ENCODE results near the gene SLC16A12. TPM values are rescaled to one million over a fixed set of nuclear protein-coding genes. Genes with fewer than 3 reads are reported as not detected.

SLC16A12 gene
- total RNA-seq, 1 donor from 2014 or later: not detected

GRCh38 chr10:89576022-89576421 is 40.6 kb upstream of the SLC16A12 start:
- Mint-ChIP-seq H3K27ac (ENCODE audit: unreplicated experiment) (no peak overlapping the region), H3K4me1 (ENCODE audit: low read depth, unreplicated experiment) (no peaks in the 10 kb centered on the region), H3K9me3 (ENCODE audit: unreplicated experiment) (no peaks in the 10 kb centered on the region), H3K36me3 (ENCODE audit: unreplicated experiment) (no peaks in the 10 kb centered on the region), H3K27me3 (ENCODE audit: unreplicated experiment) (no peaks in the 10 kb centered on the region), H3K4me3 (ENCODE audit: unreplicated experiment) (no peak overlapping the region)
- no peak for DNase-seq
- TF ChIP-seq CTCF (IDR thresholded peaks at IDR 0.05; ENCODE audit: partially characterized antibody, unreplicated experiment): no peak

DNA sequence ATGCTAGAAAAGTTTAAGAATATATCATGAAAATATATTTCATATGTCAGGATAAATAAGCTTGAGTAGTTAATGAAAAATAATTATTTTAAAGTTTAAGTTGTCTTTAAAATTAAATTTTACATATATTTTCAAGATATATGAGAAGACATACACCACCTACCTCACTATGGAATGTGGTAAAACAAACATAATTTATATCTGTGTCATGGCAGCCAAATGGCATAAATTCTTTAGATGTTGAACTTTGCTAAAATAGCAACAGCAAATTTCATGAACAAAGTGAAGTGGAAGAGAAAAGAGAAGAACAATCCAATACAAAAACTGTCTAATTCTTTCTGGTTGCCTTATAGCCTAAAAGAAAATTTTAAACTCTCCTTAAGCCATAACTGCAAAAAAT is 39.6 kb upstream of the SLC16A12 start:
- DNase-seq: no peak
- Mint-ChIP-seq H3K4me3 (ENCODE audit: unreplicated experiment) (no peak overlapping the region), H3K36me3 (ENCODE audit: unreplicated experiment) (no peaks in the 10 kb centered on the region), H3K4me1 (ENCODE audit: low read depth, unreplicated experiment) (no peaks in the 10 kb centered on the region), H3K9me3 (ENCODE audit: unreplicated experiment) (no peaks in the 10 kb centered on the region), H3K27me3 (ENCODE audit: unreplicated experiment) (no peaks in the 10 kb centered on the region), H3K27ac (ENCODE audit: unreplicated experiment) (no peak overlapping the region)
- no peak for TF ChIP-seq CTCF (IDR thresholded peaks at IDR 0.05; ENCODE audit: partially characterized antibody, unreplicated experiment)

GRCh38 chr10:89574368-89574767 is 39.0 kb upstream of the SLC16A12 start:
- H3K36me3 Mint-ChIP-seq (ENCODE audit: unreplicated experiment): no peaks in the 10 kb centered on the region
- no peak for DNase-seq
- no peaks in the 10 kb centered on the region for H3K27me3 Mint-ChIP-seq (ENCODE audit: unreplicated experiment)
- H3K9me3 Mint-ChIP-seq (ENCODE audit: unreplicated experiment): no peaks in the 10 kb centered on the region
- TF ChIP-seq CTCF (IDR thresholded peaks at IDR 0.05; ENCODE audit: partially characterized antibody, unreplicated experiment): no peak
- no peak overlapping the region for H3K4me3 Mint-ChIP-seq (ENCODE audit: unreplicated experiment)
- no peak overlapping the region for H3K27ac Mint-ChIP-seq (ENCODE audit: unreplicated experiment)
- H3K4me1 Mint-ChIP-seq (ENCODE audit: low read depth, unreplicated experiment): no peaks in the 10 kb centered on the region

DNA sequence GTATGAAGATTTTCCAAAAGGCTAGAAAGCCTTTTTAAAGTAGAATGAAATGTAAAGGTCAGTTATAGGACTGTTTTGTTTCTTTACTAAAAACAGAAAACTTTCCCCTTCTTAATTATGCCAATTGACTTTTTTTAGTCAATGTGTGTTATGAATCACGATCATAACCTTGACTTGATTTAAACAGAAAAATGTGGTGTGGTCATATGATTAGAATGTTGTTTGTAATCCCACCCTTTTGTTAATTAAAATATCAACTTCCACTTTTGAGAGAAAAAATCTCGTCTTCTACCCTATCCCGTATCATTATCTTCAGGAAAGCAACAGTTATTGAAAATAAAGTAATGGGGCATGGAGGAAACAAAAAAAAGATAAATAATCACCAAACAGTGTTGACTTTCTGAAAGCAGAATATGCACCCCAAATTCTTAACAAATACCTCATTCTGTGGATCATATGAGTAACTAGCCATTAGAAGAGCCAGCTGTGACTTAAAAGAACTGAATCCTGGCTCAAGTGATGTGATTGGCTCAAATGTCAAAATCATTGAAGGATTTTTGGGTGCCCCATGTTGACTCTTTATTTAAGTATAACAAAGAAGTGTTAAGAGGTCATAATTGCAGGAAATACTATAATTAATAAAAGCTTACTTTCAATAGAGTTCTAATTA is 32.3 kb upstream of the SLC16A12 start:
- Mint-ChIP-seq H3K4me1 (ENCODE audit: low read depth, unreplicated experiment) (no peaks in the 10 kb centered on the region), H3K4me3 (ENCODE audit: unreplicated experiment) (no peak overlapping the region), H3K27me3 (ENCODE audit: unreplicated experiment) (no peaks in the 10 kb centered on the region), H3K27ac (ENCODE audit: unreplicated experiment) (no peak overlapping the region), H3K36me3 (ENCODE audit: unreplicated experiment) (no peaks in the 10 kb centered on the region), H3K9me3 (ENCODE audit: unreplicated experiment) (no peaks in the 10 kb centered on the region)
- DNase-seq: no peak
- TF ChIP-seq CTCF (IDR thresholded peaks at IDR 0.05; ENCODE audit: partially characterized antibody, unreplicated experiment): no peak

DNA sequence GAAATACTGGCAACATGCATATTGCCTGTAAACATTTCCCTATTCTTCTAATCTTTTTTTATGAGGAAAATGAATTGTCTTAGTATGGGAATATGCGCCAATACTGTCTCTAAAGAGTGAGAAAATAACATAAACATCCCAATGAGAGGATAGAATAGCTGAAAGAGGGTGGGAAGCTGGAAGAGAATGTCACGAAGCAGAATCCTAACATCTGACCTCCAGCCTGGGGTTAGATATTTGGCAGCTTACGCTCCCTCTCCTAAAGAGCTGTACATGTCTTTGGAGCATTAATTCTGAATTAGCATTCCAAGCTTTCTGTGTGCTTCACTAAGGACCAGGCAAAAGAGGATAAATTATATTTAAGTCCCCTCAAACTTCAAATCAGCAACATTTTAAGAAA is 31.6 kb upstream of the SLC16A12 start:
- Mint-ChIP-seq H3K27ac (ENCODE audit: unreplicated experiment) (no peak overlapping the region), H3K4me3 (ENCODE audit: unreplicated experiment) (no peak overlapping the region), H3K27me3 (ENCODE audit: unreplicated experiment) (no peaks in the 10 kb centered on the region), H3K4me1 (ENCODE audit: low read depth, unreplicated experiment) (no peaks in the 10 kb centered on the region), H3K36me3 (ENCODE audit: unreplicated experiment) (no peaks in the 10 kb centered on the region), H3K9me3 (ENCODE audit: unreplicated experiment) (no peaks in the 10 kb centered on the region)
- no peak for DNase-seq
- TF ChIP-seq CTCF (IDR thresholded peaks at IDR 0.05; ENCODE audit: partially characterized antibody, unreplicated experiment): no peak

Measured in glutamatergic neuron (in vitro differentiated cells).